ENCODE measurements around the gene GCFC2.

- no peak for TF ChIP-seq POLR2A (IDR thresholded peaks at IDR 0.05)
- no peak for TF ChIP-seq CTCF (IDR thresholded peaks at IDR 0.05)
These were observed 41.2 kb upstream of the GCFC2 start for GRCh38 chr2:75751824-75752468.

All from right lobe of liver (tissue), 4 donors.